Left ventricle myocardium inferior (tissue), 1 donor: ENCODE data around the gene FAM229A. TPM values are rescaled to one million over a fixed set of nuclear protein-coding genes. Genes with fewer than 3 reads are reported as not detected.

Experiments used
- DNase-seq: peaks from one replicate; pipeline ENCODE4 v3.0.0-alpha.2; 2020
- H3K27ac ChIP-seq: fragments of 200-600 bp; replicated peaks from 2 replicates; pipeline ENCODE4 v1.8.0; 2021
- H3K27me3 ChIP-seq: fragments of 200-600 bp; 2 replicates; pipeline ENCODE4 v1.8.0; 2021; ENCODE audit warnings: low read depth
- H3K36me3 ChIP-seq: fragments of 200-600 bp; 2 replicates; pipeline ENCODE4 v1.8.0; 2021
- H3K4me1 ChIP-seq: fragments of 200-600 bp; 2 replicates; pipeline ENCODE4 v1.8.0; 2021
- H3K4me3 ChIP-seq: fragments of 200-600 bp; 2 replicates; pipeline ENCODE4 v1.8.0; 2021; ENCODE audit warnings: mild to moderate bottlenecking, moderate library complexity
- H3K9me3 ChIP-seq: fragments of 200-600 bp; replicated peaks from 2 replicates; pipeline ENCODE4 v1.8.0; 2021
- CTCF ChIP-seq: fragments of 200-600 bp; IDR thresholded peaks from 2 replicates; pipeline ENCODE4 v1.8.0; 2021; ENCODE audit warnings: antibody characterized with exemption, mild to moderate bottlenecking, borderline replicate concordance
- intact Hi-C: fragments of 100-400 bp; cut with micrococcal nuclease; formaldehyde crosslinking; loops from one replicate; pipeline ENCODE4 v1.11.0; 2022
- total RNA-seq: library from RNA; stranded (reverse); fragmentation: NEBNext Ultra II Directional; extraction: Animal tissue kit (Norgen Biotek cat#: 25700); gene quantifications from one replicate; pipeline ENCODE4 v1.2.1, GENCODE V29; 2021
- donor health status: DM: no; HTN: yes; CAD: no; lungs with severe emphysema.

Gene FAM229A
- total RNA-seq, 1 donor from 2014 or later = 2.1 TPM

DNA sequence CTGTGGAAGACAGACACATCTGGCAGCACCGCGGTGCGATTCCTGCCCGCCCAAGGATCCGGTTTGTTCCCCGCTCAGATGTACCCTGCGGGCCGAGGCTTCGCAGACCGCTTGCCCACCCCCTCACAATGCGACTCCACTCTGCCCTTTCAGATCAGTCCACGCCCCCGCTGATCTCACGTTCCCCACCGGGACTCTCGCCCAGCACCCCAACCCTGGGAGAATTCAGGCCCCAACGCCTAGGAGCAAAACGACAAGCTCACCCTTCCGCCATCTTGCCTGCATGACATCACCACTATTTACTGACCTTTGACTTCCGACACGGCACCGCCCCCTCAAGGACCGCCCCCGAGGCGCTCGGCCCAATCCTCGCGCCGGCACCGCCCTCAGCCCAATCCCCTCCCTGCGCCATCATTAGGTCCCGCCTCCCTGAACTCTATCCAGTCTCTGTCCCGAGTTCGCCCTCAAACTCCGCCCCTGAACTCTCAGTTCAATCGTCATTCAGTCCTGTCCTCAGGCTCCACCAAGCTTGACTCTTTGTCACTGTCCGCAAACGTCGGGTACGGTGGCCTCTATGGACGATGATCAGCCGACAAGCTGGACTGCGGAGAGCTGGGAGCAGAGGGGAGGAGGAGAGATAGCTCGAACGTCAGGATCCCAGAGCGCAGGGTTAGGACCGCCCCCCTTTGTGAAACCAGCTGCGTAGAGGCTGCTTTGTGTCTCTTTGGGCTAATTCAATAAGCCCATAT lies 32.0 kb upstream of the FAM229A start, which contains the start of gene BSDC1:
TSS of gene BSDC1 (minus strand) at position 301 of the 749 bp plus-strand sequence. CDS start at position 274, 27 bp downstream.
- Histone ChIP-seq H3K27ac (peak within 1 kb of the TSS; percentile 97), H3K4me3 (peak within 1 kb of the TSS; percentile 81), H3K36me3 (peaks cover 39% of the 10 kb centered on the region), H3K27me3 (no peaks in the 10 kb centered on the region), H3K4me1 (peaks cover 61% of the 10 kb centered on the region), H3K9me3 (no peaks in the 10 kb centered on the region)
- DNase-seq = peak; percentile 98
- intact Hi-C loops = no loop called here
- TF ChIP-seq CTCF = no peak

- no peaks in the 10 kb centered on the region for H3K27me3 ChIP-seq
- no peak for DNase-seq
- peak overlapping the region; percentile 97 for H3K27ac ChIP-seq
- no peak for TF ChIP-seq CTCF
- no peaks in the 10 kb centered on the region for H3K9me3 ChIP-seq
- H3K4me3 ChIP-seq = peak overlapping the region; percentile 81
- intact Hi-C loops = no loop called here
- peaks cover 43% of the 10 kb centered on the region for H3K36me3 ChIP-seq
- H3K4me1 ChIP-seq = peaks cover 64% of the 10 kb centered on the region
Observed at GRCh38 chr1:32393832-32394140, 31.5 kb upstream of the FAM229A start.

DNA sequence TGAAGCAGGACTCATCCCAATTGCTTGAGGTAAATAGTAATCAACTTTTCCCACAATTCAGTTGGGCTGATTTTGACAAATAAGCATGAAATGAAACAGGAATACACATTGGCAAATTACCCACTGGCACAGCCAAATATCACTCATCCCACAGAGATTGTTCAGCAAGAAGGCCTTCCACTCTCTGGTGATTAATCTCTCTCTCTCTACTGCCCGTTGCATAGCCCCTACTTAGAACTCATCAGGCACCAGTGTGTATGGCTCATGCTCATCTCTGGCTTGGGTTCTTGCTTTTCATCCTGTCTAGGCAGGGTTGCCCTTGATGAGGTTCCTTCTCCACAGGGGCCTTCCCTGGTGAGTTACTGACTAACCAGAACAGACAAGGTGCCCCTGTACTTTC lies 30.9 kb upstream of the FAM229A start:
- intact Hi-C loops = no loop called here

GRCh38 chr1:32392325-32392724 lies 30.0 kb upstream of the FAM229A start:
- intact Hi-C loops = no loop called here
- Histone ChIP-seq H3K4me3 (peak overlapping the region; percentile 81), H3K4me1 (peaks cover 77% of the 10 kb centered on the region), H3K36me3 (peaks cover 58% of the 10 kb centered on the region), H3K27ac (no peak overlapping the region), H3K27me3 (no peaks in the 10 kb centered on the region), H3K9me3 (no peaks in the 10 kb centered on the region)
- no peak for TF ChIP-seq CTCF
- no peak for DNase-seq

More for the DNA sequence above, 30.9 kb upstream of the FAM229A start:
- no peak for DNase-seq
- H3K36me3 ChIP-seq = peaks cover 50% of the 10 kb centered on the region
- H3K4me1 ChIP-seq = peaks cover 71% of the 10 kb centered on the region
- no peaks in the 10 kb centered on the region for H3K27me3 ChIP-seq
- H3K9me3 ChIP-seq = no peaks in the 10 kb centered on the region
- no peak for TF ChIP-seq CTCF
- peak overlapping the region; percentile 97 for H3K27ac ChIP-seq
- peak overlapping the region; percentile 81 for H3K4me3 ChIP-seq

GRCh38 chr1:32390904-32391870 lies 28.9 kb upstream of the FAM229A start:
- no peak for DNase-seq
- peaks cover 69% of the 10 kb centered on the region for H3K36me3 ChIP-seq
- H3K27ac ChIP-seq = no peak overlapping the region
- no peaks in the 10 kb centered on the region for H3K27me3 ChIP-seq
- H3K9me3 ChIP-seq = no peaks in the 10 kb centered on the region
- H3K4me3 ChIP-seq = no peak overlapping the region
- intact Hi-C loops = no loop called here
- H3K4me1 ChIP-seq = peaks cover 77% of the 10 kb centered on the region
- no peak for TF ChIP-seq CTCF
